PFSK-1 (cell line): ENCODE measurements around the gene ATP8B1.

ENCODE experiments used
- POLR2AphosphoS5 ChIP-seq: IDR thresholded peaks from 2 replicates; pipeline ENCODE4 v1.6.1; 2012; ENCODE audit warnings: low read depth, mild to moderate bottlenecking, control low read depth, low read length, moderate library complexity
- TAF1 ChIP-seq: IDR thresholded peaks from 2 replicates; pipeline ENCODE4 v1.6.1; 2012; ENCODE audit warnings: low read length, control low read depth, borderline replicate concordance; ENCODE audit not compliant: insufficient read depth
- TF ChIP-seq, protein P1 (sequence below), 2 experiments: IDR thresholded peaks; 2 replicates each; pipeline versions ENCODE4 v1.6.1 to v1.8.0; 2011 to 2012; ENCODE audit warnings: low read depth in 2 of 2, low read length in 2 of 2, control low read depth in 1 of 2, inconsistent platforms in 1 of 2, mild to moderate bottlenecking in 1 of 2, moderate library complexity in 1 of 2; ENCODE audit not compliant: insufficient read depth in 1 of 2

DNA sequence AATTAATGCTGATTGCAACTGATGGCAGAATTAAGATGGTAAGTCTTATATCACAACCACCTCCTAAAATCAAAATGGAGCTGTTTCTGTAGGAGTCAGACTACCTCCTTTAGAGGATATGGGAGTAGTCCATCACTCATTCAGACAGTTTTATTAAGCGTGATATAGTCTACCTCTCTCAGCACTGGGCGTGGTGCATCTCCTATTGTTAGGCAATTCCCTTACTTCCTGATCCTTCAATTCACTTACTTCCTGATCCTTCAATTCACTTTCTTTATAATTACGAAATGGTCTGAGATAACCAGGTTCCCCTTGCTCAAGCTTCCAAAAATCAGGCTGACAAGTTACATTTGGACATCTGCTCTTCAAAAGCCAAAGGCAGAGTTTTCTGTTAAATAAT is 31.9 kb downstream of the ATP8B1 start:
- TF ChIP-seq POLR2AphosphoS5 (no peak), TAF1 (no peak)
- TF ChIP-seq, protein P1, sequence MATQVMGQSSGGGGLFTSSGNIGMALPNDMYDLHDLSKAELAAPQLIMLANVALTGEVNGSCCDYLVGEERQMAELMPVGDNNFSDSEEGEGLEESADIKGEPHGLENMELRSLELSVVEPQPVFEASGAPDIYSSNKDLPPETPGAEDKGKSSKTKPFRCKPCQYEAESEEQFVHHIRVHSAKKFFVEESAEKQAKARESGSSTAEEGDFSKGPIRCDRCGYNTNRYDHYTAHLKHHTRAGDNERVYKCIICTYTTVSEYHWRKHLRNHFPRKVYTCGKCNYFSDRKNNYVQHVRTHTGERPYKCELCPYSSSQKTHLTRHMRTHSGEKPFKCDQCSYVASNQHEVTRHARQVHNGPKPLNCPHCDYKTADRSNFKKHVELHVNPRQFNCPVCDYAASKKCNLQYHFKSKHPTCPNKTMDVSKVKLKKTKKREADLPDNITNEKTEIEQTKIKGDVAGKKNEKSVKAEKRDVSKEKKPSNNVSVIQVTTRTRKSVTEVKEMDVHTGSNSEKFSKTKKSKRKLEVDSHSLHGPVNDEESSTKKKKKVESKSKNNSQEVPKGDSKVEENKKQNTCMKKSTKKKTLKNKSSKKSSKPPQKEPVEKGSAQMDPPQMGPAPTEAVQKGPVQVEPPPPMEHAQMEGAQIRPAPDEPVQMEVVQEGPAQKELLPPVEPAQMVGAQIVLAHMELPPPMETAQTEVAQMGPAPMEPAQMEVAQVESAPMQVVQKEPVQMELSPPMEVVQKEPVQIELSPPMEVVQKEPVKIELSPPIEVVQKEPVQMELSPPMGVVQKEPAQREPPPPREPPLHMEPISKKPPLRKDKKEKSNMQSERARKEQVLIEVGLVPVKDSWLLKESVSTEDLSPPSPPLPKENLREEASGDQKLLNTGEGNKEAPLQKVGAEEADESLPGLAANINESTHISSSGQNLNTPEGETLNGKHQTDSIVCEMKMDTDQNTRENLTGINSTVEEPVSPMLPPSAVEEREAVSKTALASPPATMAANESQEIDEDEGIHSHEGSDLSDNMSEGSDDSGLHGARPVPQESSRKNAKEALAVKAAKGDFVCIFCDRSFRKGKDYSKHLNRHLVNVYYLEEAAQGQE (IDR thresholded peaks at IDR 0.05; ENCODE audit: insufficient read depth in 1 of 2, low read depth in 2 of 2, low read length in 2 of 2), result no peak
